Measurements from ENCODE around the gene RAPGEF4. TPM values are rescaled to one million over a fixed set of nuclear protein-coding genes. Genes with fewer than 3 reads are reported as not detected.
A peak's percentile ranks its signal among the peaks of the same experiment; 100 is the strongest.

The RAPGEF4 gene
- total and polyA plus RNA-seq, 2 of the 13 experiments (the other 11 are each of a cell fraction or from before 2014, with no cell fraction given): 0.78 to 0.91 TPM

- TF ChIP-seq ATF3 (CRISPR knock-in tag; IDR thresholded peaks at IDR 0.05) (no peak), SIN3A (IDR thresholded peaks at IDR 0.05; ENCODE audit: borderline replicate concordance, low read depth, low read length) (no peak), ATF4 (CRISPR knock-in tag; IDR thresholded peaks at IDR 0.05) (peak in 1 of 2 experiments; percentile 23; a peak in 2 of 4 replicates), ZBTB20 (CRISPR knock-in tag; IDR thresholded peaks at IDR 0.05; ENCODE audit: borderline replicate concordance, low read depth) (no peak), ZNF335 (CRISPR knock-in tag; IDR thresholded peaks at IDR 0.05) (no peak), DPF2 (CRISPR knock-in tag; IDR thresholded peaks at IDR 0.05; ENCODE audit: borderline replicate concordance, low read depth) (no peak), RARA (CRISPR knock-in tag; IDR thresholded peaks at IDR 0.05) (peak; percentile 52), ZNF563 (CRISPR knock-in tag; IDR thresholded peaks at IDR 0.05) (no peak), CSRNP1 (CRISPR knock-in tag; IDR thresholded peaks at IDR 0.05) (no peak), ZBTB37 (CRISPR knock-in tag; IDR thresholded peaks at IDR 0.05) (no peak), TP53 (CRISPR knock-in tag; conservative IDR thresholded peaks at IDR 0.05) (no peak), ZNF446 (CRISPR knock-in tag; IDR thresholded peaks at IDR 0.05) (no peak), ZNF441 (CRISPR knock-in tag; IDR thresholded peaks at IDR 0.05; ENCODE audit: borderline replicate concordance) (no peak), JARID2 (CRISPR knock-in tag; IDR thresholded peaks at IDR 0.05; ENCODE audit: insufficient replicate concordance) (no peak), ZNF124 (CRISPR knock-in tag; IDR thresholded peaks at IDR 0.05) (no peak), XRCC5 (optimal IDR thresholded peaks at IDR 0.05; ENCODE audit: low read length) (no peak), ZNF101 (CRISPR knock-in tag; IDR thresholded peaks at IDR 0.05; ENCODE audit: borderline replicate concordance, low read depth) (no peak), ZSCAN25 (CRISPR knock-in tag; IDR thresholded peaks at IDR 0.05) (peak; percentile 95), ZNF674 (CRISPR knock-in tag; IDR thresholded peaks at IDR 0.05; ENCODE audit: low read depth) (no peak), ZNF468 (CRISPR knock-in tag; IDR thresholded peaks at IDR 0.05) (no peak), ZBTB34 (CRISPR knock-in tag; IDR thresholded peaks at IDR 0.05) (no peak), ZNF619 (CRISPR knock-in tag; IDR thresholded peaks at IDR 0.05) (no peak)
These were observed 231.7 kb downstream of the RAPGEF4 start (continued) for GRCh38 chr2:172967036-172967982.

All from HepG2 (cell line).